ENCODE measurements around the gene FSD1. TPM values are rescaled to one million over a fixed set of nuclear protein-coding genes. Genes with fewer than 3 reads are reported as not detected.

FSD1 gene
- total RNA-seq, 2 experiments from 2014 or later, result 19.8 to 23.2 TPM

DNA sequence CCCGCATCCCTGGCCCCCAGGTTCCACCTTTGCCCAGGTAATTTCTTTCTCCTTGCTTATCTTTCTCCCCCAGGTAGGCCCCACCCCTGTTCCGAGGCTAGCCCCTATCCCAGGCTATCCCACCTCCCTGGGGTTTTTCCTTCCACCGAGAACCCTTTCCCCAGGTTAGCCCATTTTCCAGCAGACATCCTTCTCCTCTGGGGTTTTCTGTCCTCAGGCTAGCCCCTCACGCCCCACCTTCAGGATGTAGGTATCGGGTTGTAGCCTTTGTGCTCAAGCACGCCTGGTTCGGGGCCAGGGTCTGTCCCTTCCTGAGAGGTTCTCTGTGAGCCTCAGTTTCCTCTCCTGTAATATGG, 837 bp downstream of the FSD1 start:
- no peak overlapping the region for H2AFZ ChIP-seq (ENCODE audit: low read length)
- CTCF ChIA-PET (ENCODE audit: unreplicated experiment), result no interaction called here
- TF ChIP-seq, protein P1, sequence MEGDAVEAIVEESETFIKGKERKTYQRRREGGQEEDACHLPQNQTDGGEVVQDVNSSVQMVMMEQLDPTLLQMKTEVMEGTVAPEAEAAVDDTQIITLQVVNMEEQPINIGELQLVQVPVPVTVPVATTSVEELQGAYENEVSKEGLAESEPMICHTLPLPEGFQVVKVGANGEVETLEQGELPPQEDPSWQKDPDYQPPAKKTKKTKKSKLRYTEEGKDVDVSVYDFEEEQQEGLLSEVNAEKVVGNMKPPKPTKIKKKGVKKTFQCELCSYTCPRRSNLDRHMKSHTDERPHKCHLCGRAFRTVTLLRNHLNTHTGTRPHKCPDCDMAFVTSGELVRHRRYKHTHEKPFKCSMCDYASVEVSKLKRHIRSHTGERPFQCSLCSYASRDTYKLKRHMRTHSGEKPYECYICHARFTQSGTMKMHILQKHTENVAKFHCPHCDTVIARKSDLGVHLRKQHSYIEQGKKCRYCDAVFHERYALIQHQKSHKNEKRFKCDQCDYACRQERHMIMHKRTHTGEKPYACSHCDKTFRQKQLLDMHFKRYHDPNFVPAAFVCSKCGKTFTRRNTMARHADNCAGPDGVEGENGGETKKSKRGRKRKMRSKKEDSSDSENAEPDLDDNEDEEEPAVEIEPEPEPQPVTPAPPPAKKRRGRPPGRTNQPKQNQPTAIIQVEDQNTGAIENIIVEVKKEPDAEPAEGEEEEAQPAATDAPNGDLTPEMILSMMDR (conservative IDR thresholded peaks at IDR 0.05; ENCODE audit: low read length), result no peak
- TF ChIP-seq EZH2phosphoT487 (IDR thresholded peaks at IDR 0.05; ENCODE audit: borderline replicate concordance, low read depth, low read length), result no peak
- H3K9me2 ChIP-seq (ENCODE audit: insufficient read depth, low read length), result no peaks in the 10 kb centered on the region
- H3K4me1 ChIP-seq (ENCODE audit: insufficient read depth, low read length, poor library complexity, severe bottlenecking), result peaks cover 13% of the 10 kb centered on the region
- DNase-seq (ENCODE audit: low spot score), result no peak
- intact Hi-C loops (cut with micrococcal nuclease; ENCODE audit: unreplicated experiment), result no loop called here
- no peaks in the 10 kb centered on the region for H3K79me2 ChIP-seq (ENCODE audit: insufficient read depth, low read depth, low read length)
- POLR2A ChIA-PET, result no interaction called here
- no peak overlapping the region for H3K27ac ChIP-seq (ENCODE audit: low read depth, low read length, poor library complexity, severe bottlenecking)
- H3K4me3 ChIP-seq (ENCODE audit: low read depth, low read length, poor library complexity, severe bottlenecking), result peak overlapping the region; percentile 70
- BruUV-seq (replicated peaks), result no TSS peak
- H3K9me3 ChIP-seq (ENCODE audit: low read length), result no peaks in the 10 kb centered on the region
- H3K36me3 ChIP-seq (ENCODE audit: insufficient read depth, low read length), result 0 out of 2 replicates have a peak, but pooled peaks cover 4% of the 10 kb centered on the region
- no peaks in the 10 kb centered on the region for H4K20me1 ChIP-seq (ENCODE audit: insufficient read depth, low read length)
- H3K4me2 ChIP-seq (ENCODE audit: low read length), result peak overlapping the region; percentile 57; the same call in 1 of the 2 replicates

DNA sequence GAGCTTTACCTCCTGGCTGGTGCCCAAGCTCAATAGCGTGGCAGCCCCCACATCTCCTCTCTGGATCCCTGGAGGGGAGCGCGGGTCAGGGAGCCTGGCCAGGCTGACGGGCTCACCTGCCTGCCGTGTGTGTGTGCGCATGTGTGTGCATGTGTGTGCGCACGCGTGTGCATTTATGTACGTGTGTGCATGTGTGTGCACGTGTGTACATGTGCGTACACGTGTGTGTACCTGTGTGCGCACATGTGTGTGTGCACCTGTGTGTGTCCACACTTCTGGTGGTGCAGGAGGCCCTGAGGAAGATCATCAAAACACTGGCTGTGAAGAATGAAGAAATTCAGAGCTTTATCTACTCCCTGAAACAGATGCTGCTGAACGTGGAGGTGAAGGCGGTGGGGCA, 1.3 kb downstream of the FSD1 start:
- Histone ChIP-seq H3K4me2 (ENCODE audit: low read length) (no peak overlapping the region), H2AFZ (ENCODE audit: low read length) (no peak overlapping the region), H3K36me3 (ENCODE audit: insufficient read depth, low read length) (0 out of 2 replicates have a peak, but pooled peaks cover 4% of the 10 kb centered on the region), H3K9me2 (ENCODE audit: insufficient read depth, low read length) (no peaks in the 10 kb centered on the region), H3K4me1 (ENCODE audit: insufficient read depth, low read length, poor library complexity, severe bottlenecking) (peaks cover 13% of the 10 kb centered on the region), H3K27ac (ENCODE audit: low read depth, low read length, poor library complexity, severe bottlenecking) (no peak overlapping the region), H3K79me2 (ENCODE audit: insufficient read depth, low read depth, low read length) (no peaks in the 10 kb centered on the region), H3K9me3 (ENCODE audit: low read length) (no peaks in the 10 kb centered on the region), H3K4me3 (ENCODE audit: low read depth, low read length, poor library complexity, severe bottlenecking) (no peak overlapping the region), H4K20me1 (ENCODE audit: insufficient read depth, low read length) (no peaks in the 10 kb centered on the region)
- no TSS peak for BruUV-seq (replicated peaks)
- CTCF ChIA-PET (ENCODE audit: unreplicated experiment), result interaction anchor here (0.6 kb wide), 1 partner anchor 486 kb away, joined by 7 read pairs; the partner anchor contains the start of gene FEM1A
- intact Hi-C loops (cut with micrococcal nuclease; ENCODE audit: unreplicated experiment), result no loop called here
- POLR2A ChIA-PET, result no interaction called here
- no peak for DNase-seq (ENCODE audit: low spot score)
- no peak for TF ChIP-seq EZH2phosphoT487 (IDR thresholded peaks at IDR 0.05; ENCODE audit: borderline replicate concordance, low read depth, low read length)
- TF ChIP-seq, protein P1 (conservative IDR thresholded peaks at IDR 0.05; ENCODE audit: low read length), result no peak

DNA sequence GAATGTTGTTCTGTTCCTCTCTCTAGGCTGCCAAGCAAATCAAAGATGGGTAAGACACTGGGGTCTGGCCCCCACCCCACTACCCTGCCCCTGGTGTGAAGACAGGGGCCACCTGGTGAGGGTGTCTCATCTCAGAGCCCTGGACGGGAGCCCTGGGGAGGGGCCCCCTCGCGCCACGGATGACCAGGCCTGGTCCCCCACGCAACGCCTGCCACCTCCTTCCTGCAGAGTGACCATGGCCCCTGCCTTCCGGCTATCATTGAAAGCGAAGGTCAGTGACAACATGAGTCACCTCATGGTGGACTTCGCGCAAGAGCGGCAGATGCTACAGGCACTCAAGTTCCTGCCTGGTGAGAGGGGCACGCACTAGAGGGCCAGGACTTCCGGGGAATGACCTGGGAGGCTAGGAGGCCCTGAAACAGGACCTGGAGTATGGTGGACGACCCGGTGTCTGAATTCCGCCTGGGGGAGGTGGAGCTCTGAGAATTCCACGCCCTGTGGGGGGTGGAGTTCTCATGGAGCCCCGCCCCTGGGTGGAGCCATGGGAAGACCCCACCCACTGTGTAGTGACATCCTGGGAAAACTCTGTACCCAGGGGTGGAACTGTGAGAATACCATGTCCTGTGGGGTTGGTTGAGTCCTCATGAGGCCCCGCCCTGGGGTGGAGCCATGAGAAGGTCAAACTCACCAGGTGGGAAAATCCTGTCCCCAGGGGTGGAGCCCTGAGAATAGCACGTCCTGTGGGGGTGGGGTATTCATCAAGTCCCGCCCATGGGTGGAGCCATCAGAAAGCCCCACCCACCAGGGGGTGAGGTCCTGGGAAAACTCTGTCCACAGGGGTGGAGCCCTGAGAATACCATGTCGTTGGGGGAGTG, 6.1 kb downstream of the FSD1 start:
- no TSS peak for BruUV-seq (replicated peaks)
- DNase-seq (ENCODE audit: low spot score), result peak; percentile 67
- ChIA-PET POLR2A (no interaction called here), CTCF (ENCODE audit: unreplicated experiment) (no interaction called here)
- Histone ChIP-seq H4K20me1 (ENCODE audit: insufficient read depth, low read length) (no peaks in the 10 kb centered on the region), H3K9me3 (ENCODE audit: low read length) (no peaks in the 10 kb centered on the region), H2AFZ (ENCODE audit: low read length) (no peak overlapping the region), H3K9me2 (ENCODE audit: insufficient read depth, low read length) (no peaks in the 10 kb centered on the region), H3K79me2 (ENCODE audit: insufficient read depth, low read depth, low read length) (no peaks in the 10 kb centered on the region), H3K36me3 (ENCODE audit: insufficient read depth, low read length) (0 out of 2 replicates have a peak, but pooled peaks cover 4% of the 10 kb centered on the region), H3K4me1 (ENCODE audit: insufficient read depth, low read length, poor library complexity, severe bottlenecking) (no peaks in the 10 kb centered on the region), H3K4me2 (ENCODE audit: low read length) (no peak overlapping the region), H3K27ac (ENCODE audit: low read depth, low read length, poor library complexity, severe bottlenecking) (no peak overlapping the region), H3K4me3 (ENCODE audit: low read depth, low read length, poor library complexity, severe bottlenecking) (no peak overlapping the region)
- no peak for TF ChIP-seq EZH2phosphoT487 (IDR thresholded peaks at IDR 0.05; ENCODE audit: borderline replicate concordance, low read depth, low read length)
- TF ChIP-seq, protein P1 (conservative IDR thresholded peaks at IDR 0.05; ENCODE audit: low read length), result no peak
- intact Hi-C loops (cut with micrococcal nuclease; ENCODE audit: unreplicated experiment), result no loop called here

Measured in OCI-LY7 (cell line).